T47D (cell line): ENCODE measurements around the gene TTPAL.
"Not testable (repeated sequence)": the region's sequence is repeated elsewhere in the genome, so short reads cannot be mapped to it uniquely, and the experiment has no call there.

Source experiments
- DNase-seq, 2 experiments: peaks; one replicate each; pipeline versions ENCODE4 v3.0.0 to v3.0.0-alpha.2; 2011 to 2012; ENCODE audit warnings: low read depth in 1 of 2, low spot score in 1 of 2
- JUND ChIP-seq: IDR thresholded peaks from 2 replicates; pipeline ENCODE4 v1.6.1; 2012; ENCODE audit warnings: low read depth
- in situ Hi-C: cut with HindIII; loops from 2 replicates; pipeline ENCODE4 v1.10.0; 2016; ENCODE audit warnings: low sequenced_read_pairs, low pct_unique_long_range_greater_than_20kb

The TTPAL gene

DNA sequence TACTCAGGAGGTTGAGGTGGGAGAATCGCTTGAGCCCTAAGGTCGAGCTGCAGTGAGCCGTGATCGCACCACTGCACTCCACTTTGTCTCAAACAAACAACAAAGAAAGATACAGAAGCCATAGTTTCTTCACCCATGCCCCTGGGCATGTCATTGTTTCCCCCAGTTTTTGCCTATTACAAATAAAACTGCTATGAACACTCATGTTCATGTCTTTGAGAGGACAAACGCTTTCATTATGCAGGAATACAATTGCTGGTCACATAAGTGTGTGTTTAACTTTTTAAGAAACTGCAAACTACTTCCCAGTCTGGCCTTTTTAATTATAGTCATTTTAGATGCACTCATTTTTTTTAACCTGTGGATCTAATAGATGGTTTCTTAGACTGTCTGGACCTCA, 12.2 kb upstream of the TTPAL start:
- no peak for DNase-seq
- no peak for TF ChIP-seq JUND
- in situ Hi-C loops, result no loop called here

DNA sequence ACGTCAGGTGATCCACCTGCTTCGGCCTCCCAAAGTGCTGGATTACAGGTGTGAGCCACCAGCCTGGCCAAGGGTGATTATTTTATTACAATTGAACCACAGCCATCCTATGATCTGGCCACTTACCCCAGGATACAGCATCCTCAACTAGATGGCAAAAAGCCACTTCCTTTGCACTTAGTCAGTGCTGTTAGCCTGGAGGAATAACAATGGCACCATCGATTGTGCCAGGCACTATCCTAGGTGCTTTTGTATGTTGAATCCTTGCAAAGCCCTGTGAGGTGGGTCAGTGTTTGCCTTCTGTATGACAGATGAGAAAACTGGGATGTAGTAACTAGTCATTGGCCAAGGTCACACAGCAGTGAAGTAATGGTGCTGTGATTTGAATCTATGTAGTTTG, 11.2 kb upstream of the TTPAL start:
- no peak for DNase-seq
- no peak for TF ChIP-seq JUND
- in situ Hi-C loops, result no loop called here

DNA sequence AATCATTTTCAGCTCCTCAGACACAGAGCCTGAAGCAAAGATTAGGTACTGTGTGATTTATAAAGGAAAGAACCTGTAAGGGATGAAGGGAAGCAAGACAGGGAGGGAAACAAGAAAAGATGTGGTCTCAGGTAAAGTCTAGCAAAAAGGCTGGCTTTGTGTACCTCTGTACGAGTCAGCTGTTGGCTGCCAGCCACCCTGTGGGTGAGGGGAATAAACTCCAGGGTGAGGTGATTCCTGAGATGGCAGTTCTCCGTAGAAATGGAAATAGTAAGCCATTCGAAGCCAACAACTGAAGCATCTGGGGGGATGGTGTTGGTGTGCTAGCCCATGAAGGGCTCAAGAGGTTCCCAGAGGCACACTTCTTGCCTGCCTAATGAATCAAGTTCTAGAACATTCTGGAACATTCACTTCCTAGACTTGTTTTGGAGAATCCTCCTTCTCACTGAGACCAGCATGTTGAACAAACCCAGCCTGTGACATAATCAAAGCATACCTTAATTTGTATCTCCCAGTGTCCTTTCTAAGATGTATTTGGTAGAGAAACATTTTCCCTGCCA, 10.6 kb upstream of the TTPAL start:
- no peak for DNase-seq
- in situ Hi-C loops, result no loop called here
- no peak for TF ChIP-seq JUND

DNA sequence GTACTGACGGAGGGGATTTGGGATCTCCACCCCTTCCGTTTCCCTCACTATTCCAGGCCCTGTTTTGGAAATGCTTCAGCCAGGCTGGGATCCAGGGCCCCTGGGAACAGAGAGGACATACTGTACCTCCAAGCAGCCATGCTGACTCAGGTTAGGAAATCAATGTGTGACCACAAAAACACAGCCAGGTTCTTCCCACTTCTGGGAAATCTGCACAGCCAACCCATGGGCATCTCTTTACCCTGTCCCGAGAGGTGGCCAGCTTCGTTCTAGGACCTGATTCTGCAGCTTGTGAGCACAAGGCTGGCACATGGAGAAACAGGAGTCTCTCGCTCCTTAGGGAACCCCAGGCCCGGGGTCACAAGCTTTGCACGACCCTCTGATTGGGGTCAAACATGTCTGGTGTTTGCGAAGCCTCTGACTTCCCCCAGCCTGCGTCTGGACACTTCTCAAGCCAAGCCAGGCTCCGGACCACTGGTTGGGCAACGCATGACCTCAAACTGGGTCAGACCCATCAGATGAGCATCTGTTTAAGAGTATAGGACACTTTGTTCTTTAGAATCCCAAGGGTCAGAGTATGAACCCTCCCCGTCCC, 8.3 kb upstream of the TTPAL start:
- DNase-seq, result no peak
- in situ Hi-C loops, result no loop called here
- TF ChIP-seq JUND, result no peak

DNA sequence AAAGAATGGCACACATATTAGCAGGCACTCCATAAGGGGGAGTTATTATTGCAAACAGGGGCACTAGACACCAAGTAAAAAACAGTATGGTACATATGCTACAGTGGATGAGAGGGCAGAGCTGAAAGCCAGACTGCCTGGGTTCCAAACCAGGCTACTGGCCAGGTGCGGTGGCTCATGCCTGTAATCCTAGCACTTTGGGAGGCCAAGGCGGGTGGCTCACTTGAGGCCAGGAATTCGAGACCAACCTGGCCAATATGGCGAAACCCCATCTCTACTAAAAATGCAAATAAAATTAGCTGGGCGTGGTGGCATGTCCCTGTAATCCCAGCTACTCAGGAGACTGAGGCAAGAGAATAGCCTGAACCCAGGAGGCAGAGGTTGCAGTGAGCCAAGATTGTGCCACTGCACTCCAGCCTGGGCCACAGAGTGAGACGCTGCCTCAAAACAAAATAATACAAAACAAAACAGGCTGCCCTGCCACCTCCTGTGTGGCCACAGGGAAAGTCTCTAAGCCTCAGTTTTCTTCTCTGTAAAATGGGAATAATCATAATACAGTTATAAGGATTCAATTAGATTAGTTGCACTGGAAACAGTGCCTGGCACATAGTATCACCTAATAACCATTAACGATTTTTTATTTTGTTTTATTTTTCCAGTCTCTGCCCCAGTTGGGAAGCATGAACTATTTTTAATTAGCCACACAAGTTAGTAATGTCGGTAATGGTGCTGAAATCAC, 7.5 kb upstream of the TTPAL start:
- in situ Hi-C loops, result no loop called here
- DNase-seq, result no peak
- TF ChIP-seq JUND, result no peak

DNA sequence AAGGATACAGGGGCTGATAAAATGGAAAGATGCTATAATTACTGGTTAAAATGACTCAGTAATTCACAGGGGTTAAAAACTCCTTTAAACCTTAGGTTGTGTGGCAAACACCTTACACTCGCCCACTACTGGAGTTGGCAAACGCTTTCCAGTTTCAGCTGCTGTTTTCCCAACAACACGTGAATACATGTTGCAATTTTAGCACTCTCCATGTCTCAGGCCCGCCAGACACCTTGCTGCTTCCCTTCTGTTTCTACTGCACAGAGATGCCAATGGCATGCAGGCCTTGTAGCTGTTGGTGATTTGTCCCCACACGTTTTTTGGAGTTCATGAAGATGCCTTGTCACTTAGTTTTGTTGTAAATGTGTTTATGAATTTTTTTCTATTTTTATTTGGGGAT, 5.3 kb upstream of the TTPAL start:
- no peak for TF ChIP-seq JUND
- DNase-seq, result no peak
- in situ Hi-C loops, result no loop called here

DNA sequence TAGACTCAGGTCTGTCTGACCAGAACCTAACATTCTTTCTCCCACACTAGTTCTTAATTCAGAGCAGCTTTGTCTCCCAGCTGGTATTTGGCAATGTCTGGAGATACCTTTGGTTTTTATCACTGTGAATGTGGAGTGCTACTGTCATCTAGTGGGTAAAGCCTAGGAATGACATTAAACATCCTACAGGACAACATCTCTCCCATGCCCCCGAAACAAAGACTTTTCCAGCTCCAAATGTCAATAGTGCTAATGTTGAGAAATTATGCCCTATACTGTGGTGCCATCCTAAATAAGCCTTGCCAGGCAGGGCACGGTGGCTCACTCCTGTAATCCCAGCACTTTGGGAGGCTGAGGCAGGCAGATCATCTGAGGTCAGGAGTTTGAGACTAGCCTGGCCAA, 4.2 kb upstream of the TTPAL start:
- in situ Hi-C loops, result no loop called here
- TF ChIP-seq JUND, result no peak
- peak in 1 of 2 experiments; percentile 68 for DNase-seq

DNA sequence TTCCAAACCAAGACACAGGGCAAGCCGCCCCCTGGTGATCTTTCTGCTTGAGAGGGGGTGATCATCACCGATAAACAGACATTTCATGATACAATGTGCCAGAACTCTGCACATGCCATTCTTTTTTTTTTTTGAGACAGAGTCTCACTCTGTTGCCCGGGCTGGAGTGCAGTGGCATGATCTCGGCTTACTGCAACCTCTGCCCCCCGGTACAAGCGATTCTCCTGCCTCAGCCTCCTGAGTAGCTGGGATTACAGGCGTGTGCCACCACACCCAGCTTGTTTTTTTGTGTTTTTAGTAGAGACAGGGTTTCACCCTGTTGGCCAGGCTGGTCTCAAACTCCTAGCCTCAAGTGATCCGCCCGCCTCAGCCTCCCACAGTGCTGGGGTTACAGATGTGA, 3.4 kb upstream of the TTPAL start:
- in situ Hi-C loops, DNase-seq: not testable (repeated sequence)

DNA sequence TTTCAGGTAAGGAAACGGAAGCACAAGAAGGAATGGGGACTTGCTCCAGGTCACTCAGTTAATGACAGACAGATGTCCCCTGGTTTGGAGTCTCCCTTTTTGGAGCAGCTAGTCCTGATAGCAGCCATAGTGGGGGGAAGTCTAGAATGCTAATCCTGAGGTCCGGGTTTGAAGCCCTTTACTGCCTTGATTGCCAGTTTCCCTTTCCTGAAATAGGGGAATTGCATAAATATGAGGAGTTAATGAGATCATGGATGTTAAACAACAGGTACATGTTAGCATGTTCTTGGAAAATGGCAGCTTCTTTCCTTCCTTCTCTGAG, 341 bp upstream of the TTPAL start:
- in situ Hi-C loops, result no loop called here
- DNase-seq, result no peak
- no peak for TF ChIP-seq JUND

DNA sequence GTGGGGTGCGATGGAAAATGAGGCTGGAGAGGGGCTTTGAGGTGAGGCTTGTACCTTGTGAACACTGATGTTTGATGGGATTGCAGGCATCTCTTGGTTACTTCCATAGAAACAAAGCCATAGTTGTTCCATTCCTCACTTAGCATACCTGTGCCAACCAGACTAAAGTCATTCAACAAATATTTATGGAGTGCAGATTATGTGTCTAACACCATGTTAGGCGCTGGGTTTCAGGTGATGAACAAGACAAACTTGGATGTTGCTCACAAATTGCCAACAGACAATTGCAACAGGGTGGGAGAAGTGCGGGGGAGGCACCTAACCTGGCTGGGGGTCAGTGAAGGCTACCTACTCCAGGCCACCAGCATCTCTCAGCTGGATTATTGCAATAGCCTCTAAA, 1.5 kb downstream of the TTPAL start:
- in situ Hi-C loops, result no loop called here
- DNase-seq, result no peak
- no peak for TF ChIP-seq JUND

DNA sequence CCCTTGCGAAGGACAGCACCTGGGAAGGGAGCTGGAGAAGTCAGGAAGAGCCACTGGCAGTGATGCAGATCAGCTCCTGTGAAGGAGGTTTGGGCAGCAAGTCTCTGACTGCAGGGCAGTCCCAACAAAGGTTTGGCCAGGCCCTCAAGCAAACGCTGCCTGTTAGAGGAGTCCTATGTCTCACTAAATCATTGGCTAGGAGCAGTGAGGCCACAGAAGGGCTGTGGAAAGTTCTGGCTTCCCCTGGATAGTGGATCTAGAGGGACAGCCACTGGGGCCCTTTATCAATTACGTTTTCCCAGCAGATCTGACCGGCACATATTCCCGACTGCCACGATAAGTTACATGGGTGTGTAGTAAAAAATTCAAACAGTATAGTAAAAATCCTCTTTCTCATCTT, 2.5 kb downstream of the TTPAL start:
- in situ Hi-C loops, result no loop called here
- no peak for TF ChIP-seq JUND
- DNase-seq, result no peak

DNA sequence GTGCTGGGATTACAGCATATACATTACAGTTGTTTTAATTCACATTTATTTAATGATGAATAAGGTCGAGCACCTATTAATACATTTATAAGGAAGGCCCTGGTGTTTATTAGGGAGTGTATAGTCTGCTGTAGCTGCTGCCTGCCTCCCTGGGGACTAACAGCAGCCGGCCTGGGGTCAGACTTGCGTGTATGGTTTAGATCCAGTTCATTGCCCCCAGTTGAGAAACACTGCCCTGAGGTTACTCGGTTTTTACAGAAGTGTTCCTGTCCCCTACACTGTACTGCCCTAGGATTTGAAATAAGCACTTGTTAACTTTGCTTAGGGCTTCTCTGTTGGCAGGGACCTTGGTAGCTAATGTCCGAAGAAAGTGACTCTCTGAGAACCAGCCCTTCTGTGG, 4.0 kb downstream of the TTPAL start:
- no peak for TF ChIP-seq JUND
- DNase-seq, result no peak
- in situ Hi-C loops, result no loop called here

DNA sequence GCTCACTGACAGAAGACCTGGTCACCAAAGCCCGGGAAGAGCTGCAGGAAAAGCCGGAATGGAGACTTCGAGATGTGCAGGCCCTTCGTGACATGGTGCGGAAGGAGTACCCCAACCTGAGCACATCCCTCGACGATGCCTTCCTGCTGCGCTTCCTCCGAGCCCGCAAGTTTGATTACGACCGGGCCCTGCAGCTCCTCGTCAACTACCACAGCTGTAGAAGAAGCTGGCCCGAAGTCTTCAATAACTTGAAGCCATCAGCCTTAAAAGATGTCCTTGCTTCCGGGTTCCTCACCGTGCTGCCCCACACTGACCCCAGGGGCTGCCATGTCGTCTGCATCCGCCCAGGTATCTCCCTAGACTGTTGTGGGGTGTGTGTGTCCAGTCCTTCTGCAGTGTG, 4.4 kb downstream of the TTPAL start:
- in situ Hi-C loops, result no loop called here
- TF ChIP-seq JUND, result no peak
- no peak for DNase-seq
